NCI-H345 treated with DMSO at 0.1 percent for 48 hours (cell line): ENCODE results near the gene GRM7.

Source experiments
- DNase-seq: peaks from one replicate; lab custom pipeline; 2025; ENCODE audit not compliant: unreplicated experiment; lab: John Stamatoyannopoulos, UW

GRM7 gene

GRCh38 chr3:6965881-6966280 is 105.0 kb downstream of the GRM7 start:
- DNase-seq = no peak

DNA sequence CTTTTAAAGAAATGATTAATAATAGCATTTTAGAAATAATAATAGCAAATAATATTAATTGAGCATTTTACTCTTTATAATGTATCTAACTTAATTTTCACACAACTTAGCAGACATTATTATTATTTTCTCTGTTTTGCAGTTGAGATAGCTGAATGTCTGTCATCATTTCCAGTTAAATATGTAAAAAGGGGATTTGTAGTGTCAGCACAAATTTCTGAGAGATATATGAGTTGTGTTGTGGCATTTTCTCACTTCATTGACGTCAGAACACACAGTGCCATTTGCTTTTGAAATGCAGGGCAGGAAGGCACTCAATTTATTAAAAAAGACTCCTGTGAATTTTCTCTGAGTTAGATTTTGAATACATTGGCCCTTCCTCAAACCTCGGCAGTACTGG is 111.0 kb downstream of the GRM7 start:
- no peak for DNase-seq

DNA sequence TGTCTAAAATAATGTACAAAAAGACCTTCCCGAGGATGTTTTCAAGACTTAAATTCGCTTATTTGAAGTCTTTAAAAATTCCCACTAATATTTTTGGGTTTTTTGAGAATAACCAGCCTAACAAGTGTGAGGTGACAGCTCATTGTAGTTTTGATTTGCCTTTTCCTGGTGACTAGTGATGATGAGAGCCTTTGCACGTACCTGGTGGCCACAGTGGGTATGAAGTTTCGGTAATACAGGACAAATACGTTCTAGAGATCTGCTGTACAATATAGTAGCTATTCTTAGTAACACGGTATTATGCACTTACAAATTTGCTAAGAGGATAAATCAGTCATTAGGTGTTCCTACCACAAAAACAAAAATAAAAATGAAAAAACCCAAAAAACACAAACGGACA is 124.9 kb downstream of the GRM7 start:
- DNase-seq = no peak

DNA sequence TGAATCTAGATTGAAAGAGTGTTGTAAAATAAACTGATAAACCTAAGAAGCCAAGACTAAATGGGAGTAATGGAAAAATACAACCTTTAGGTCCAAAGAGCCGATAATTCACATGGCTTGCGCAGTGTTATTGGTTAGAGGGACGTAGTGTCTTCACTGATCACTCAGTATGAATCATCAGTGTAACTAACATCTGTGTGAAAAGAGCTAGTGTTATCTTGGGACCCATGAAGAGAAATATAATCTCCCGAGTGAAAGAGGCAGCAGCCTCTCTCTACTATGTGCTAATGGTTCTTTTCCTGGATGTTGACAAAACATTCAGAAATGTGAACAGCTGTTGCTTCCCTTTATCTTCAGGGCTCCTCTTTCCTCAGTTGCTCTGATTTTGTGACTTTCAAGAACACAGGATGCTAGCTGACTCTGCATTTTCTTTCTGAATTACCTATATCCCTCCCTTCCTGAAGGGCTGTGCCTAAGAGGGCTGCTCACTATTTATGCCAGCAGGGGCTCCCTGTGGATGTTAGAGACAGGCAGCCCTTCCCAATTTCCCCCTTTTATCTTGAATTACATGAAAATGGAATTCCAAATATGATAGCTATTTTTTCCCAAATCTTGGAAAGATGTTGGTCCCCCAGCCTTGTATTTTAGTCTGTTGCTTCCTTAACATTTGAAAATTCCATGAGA is 128.8 kb downstream of the GRM7 start:
- DNase-seq = no peak

DNA sequence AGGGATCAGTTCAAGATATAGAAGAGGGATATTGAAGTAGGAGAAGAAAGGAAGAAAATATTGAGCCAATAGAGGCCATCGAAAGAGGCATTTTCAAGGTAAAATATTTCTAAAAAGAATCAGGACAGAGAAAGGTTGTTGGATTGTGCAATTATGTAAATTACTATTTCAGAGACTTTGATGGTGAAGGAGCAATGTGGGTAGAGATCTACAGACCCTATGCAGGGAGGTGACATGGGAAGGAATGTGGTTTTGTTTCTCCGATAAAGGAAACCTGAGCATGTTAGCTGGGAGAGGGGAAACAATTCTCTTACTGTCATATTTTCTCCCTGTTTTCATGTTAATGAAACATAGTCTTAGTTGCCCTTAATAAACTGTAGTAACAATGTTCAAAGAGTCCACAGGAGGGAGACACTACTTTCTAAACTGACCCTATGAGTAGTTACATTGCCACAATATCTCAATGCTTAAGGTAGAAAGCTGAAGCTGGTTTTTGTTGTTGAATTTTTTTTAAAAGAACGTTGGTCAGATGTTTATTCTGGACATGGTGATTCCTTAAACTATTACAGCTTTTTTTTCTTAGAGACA is 133.3 kb downstream of the GRM7 start:
- DNase-seq = no peak

- no peak for DNase-seq
These were observed 139.6 kb downstream of the GRM7 start for GRCh38 chr3:7000501-7000900.

DNA sequence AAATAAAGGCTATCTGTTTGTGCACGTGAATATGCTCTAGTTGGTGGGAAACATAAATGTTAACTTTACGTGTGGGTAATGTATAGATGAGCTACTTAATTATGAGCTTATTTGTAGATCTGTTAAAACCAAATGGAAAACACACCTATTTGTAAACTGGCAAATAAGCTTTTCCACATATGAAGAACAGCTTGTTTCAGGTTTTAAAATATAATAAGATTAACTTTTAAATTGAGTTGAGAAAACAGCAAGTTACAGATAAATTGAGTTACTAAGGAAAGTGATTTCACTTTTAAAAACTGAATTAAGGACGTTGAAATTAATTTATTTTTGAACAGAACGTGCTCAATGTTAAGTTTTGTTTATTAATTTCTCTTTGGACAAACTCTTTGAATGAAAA is 140.5 kb downstream of the GRM7 start:
- no peak for DNase-seq

GRCh38 chr3:7015683-7016440 is 154.9 kb downstream of the GRM7 start:
- DNase-seq = no peak

GRCh38 chr3:7025581-7026300 is 164.8 kb downstream of the GRM7 start:
- no peak for DNase-seq

- no peak for DNase-seq
These were observed 168.6 kb downstream of the GRM7 start for GRCh38 chr3:7029562-7029961.

DNA sequence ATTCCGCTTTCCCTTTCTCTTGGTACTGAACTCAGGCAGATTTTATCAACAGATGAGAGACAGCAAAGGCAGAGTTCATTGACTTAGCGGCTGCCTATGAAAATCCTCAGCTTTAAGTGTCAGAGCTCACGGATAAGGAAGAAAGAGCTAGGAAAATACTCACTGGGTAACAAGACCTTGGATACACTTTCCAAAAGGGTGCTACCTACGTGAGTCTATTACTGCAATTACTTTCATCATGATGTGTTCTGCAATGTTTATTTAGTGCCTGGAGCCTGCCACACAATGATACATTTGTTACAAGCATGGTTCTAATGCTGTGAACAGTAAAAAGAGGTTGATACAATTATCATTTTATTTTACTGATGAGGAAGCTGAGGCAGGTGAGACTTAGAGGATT is 177.5 kb downstream of the GRM7 start:
- DNase-seq = no peak

GRCh38 chr3:7062714-7063113 is 201.8 kb downstream of the GRM7 start:
- no peak for DNase-seq

- no peak for DNase-seq
These were observed 209.5 kb downstream of the GRM7 start for GRCh38 chr3:7070461-7070860.

- no peak for DNase-seq
These were observed 213.3 kb downstream of the GRM7 start for GRCh38 chr3:7074217-7074616.

DNA sequence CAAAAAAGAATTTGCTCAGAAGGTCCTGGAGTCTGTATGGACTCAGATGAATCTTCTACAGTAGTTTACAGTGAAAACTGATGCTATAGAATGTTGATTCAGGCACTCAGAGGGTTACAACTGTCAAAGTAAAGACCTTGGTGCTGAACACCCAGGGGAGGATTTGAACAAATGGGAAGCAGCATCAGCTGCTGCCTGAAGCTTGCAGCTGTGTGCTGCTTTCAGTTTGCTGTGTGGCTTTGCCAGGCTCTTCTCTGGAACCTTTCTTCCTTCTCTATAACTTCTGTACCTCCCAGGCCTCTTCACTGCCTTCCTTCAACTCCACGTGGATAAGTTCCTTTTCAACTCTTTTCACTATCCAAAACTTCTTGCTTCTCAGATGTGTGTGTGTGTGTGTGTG is 214.2 kb downstream of the GRM7 start:
- DNase-seq = no peak

- no peak for DNase-seq
These were observed 215.0 kb downstream of the GRM7 start for GRCh38 chr3:7075901-7076300.

DNA sequence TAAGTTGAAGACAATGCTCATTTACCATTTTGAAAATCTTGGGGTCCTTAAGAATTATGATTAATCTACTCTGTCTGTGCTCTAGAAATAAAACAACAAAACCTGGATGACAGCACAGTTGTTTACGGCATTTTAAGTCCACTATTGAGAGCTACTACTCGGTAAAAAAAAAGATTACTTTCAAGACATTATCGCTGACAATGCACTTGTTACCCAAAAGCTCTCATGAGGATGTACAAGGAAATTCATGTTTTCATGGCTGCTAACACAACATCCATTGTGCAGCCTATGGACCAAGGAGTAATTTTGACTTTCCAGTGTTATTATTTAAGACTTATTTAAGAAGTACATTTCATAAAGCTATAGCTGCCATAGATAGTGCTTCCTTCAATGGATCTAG is 221.3 kb downstream of the GRM7 start:
- no peak for DNase-seq

DNA sequence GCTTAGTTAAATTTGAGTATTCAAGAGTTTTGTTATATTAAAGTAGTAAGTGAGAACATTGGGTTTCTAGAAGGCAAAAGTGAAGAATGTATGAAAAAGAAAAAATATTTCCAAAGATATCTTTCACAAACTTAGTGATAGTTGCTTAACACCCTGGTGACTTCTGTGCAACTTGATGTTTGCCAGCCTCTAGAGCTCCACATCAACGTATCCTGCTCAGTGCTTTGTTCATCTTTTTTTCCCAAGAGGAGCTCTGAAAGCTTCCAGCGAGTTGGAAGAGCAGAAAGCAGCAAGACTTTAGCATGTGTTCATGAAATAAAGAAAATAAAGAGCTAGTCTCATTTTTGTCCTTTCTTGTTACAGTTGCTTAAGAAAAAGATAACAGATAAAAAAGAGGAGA is 225.5 kb downstream of the GRM7 start:
- no peak for DNase-seq

GRCh38 chr3:7095116-7095515 is 234.2 kb downstream of the GRM7 start:
- no peak for DNase-seq

GRCh38 chr3:7100136-7100535 is 239.2 kb downstream of the GRM7 start:
- DNase-seq = no peak

GRCh38 chr3:7106635-7107034 is 245.7 kb downstream of the GRM7 start:
- no peak for DNase-seq
